ENCODE results near the gene MAGEA2B. TPM values are rescaled to one million over a fixed set of nuclear protein-coding genes. Genes with fewer than 3 reads are reported as not detected.
"Not testable (repeated sequence)": the region's sequence is repeated elsewhere in the genome, so short reads cannot be mapped to it uniquely, and the experiment has no call there.

MAGEA2B gene
- not detected in 2 replicates for total RNA-seq
- 0.86 TPM in 1 of 2 replicates, not detected in the other for polyA plus RNA-seq

DNA sequence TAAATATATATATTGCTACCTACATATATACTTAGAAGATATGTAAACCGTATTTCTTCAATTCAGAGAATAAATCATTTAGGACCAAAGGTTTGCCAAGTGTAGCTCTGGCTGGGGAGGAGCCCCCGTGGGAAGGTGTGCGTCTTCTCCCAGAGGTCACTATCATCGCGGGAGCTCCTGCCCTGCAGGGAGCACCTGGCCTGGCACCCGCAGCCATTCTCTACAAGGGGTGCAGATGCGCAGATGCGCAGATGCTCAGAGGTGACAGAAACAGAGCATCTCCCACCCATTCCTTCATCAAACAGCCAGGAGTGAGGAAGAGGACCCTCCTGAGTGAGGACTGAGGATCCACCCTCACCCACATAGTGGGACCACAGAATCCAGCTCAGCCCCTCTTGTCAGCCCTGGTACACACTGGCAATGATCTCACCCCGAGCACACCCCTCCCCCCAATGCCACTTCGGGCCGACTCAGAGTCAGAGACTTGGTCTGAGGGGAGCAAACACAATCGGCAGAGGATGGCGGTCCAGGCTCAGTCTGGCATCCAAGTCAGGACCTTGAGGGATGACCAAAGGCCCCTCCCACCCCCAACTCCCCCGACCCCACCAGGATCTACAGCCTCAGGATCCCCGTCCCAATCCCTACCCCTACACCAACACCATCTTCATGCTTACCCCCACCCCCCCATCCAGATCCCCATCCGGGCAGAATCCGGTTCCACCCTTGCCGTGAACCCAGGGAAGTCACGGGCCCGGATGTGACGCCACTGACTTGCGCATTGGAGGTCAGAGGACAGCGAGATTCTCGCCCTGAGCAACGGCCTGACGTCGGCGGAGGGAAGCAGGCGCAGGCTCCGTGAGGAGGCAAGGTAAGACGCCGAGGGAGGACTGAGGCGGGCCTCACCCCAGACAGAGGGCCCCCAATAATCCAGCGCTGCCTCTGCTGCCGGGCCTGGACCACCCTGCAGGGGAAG lies at the start of gene MAGEA2B:
Gene MAGEA2B, plus strand, starts transcription at position 814 of the 973 bp plus-strand sequence. CDS start 2,479 bp downstream, outside the sequence.
- H3K9me2 ChIP-seq (replicated peaks; ENCODE audit: insufficient read depth); H3K4me2 ChIP-seq; H3K27ac ChIP-seq; H3K4me1 ChIP-seq (ENCODE audit: insufficient read depth); H3K36me3 ChIP-seq (replicated peaks; ENCODE audit: insufficient read depth, low read depth); H3K27me3 ChIP-seq; H3K9me3 ChIP-seq (ENCODE audit: low read depth); DNase-seq (ENCODE audit: low spot score); H2AFZ ChIP-seq; H3K79me2 ChIP-seq; H3K4me3 ChIP-seq; H4K20me1 ChIP-seq (ENCODE audit: insufficient read depth, poor library complexity, severe bottlenecking): not testable (repeated sequence)
- no CpG with 5 or more reads among the region's 35 CpGs for WGBS (ENCODE audit: low lambda C conversion rate, missing lambda C conversion rate)

DNA sequence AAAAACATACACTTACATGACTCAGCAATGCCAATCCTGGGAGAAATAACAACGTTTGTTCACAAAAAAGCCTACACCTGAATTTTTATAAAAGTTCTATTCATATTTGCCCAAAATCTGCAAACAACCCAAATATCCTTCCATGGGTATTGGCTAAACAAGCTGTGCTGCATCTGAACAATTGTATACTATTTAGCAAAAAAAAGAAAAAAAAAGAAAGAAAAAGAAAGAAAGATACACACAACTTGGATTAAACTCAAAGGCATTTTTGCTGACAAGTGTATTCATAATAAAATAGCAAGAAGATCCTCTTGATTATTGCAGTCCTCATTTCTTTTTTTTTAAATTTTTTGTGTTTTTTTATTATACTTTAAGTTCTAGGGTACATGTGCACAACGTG lies 40.3 kb upstream of the MAGEA2B start:
- Histone ChIP-seq H3K4me2 (no peak overlapping the region), H3K4me1 (ENCODE audit: insufficient read depth) (no peaks in the 10 kb centered on the region), H3K27ac (no peak overlapping the region), H2AFZ (no peak overlapping the region), H3K27me3 (no peaks in the 10 kb centered on the region), H3K36me3 (replicated peaks; ENCODE audit: insufficient read depth, low read depth) (no peaks in the 10 kb centered on the region), H4K20me1 (ENCODE audit: insufficient read depth, poor library complexity, severe bottlenecking) (no peaks in the 10 kb centered on the region), H3K9me3 (ENCODE audit: low read depth) (no peaks in the 10 kb centered on the region), H3K79me2 (no peaks in the 10 kb centered on the region), H3K4me3 (no peak overlapping the region), H3K9me2 (replicated peaks; ENCODE audit: insufficient read depth) (no peaks in the 10 kb centered on the region)
- TF ChIP-seq, protein P1, sequence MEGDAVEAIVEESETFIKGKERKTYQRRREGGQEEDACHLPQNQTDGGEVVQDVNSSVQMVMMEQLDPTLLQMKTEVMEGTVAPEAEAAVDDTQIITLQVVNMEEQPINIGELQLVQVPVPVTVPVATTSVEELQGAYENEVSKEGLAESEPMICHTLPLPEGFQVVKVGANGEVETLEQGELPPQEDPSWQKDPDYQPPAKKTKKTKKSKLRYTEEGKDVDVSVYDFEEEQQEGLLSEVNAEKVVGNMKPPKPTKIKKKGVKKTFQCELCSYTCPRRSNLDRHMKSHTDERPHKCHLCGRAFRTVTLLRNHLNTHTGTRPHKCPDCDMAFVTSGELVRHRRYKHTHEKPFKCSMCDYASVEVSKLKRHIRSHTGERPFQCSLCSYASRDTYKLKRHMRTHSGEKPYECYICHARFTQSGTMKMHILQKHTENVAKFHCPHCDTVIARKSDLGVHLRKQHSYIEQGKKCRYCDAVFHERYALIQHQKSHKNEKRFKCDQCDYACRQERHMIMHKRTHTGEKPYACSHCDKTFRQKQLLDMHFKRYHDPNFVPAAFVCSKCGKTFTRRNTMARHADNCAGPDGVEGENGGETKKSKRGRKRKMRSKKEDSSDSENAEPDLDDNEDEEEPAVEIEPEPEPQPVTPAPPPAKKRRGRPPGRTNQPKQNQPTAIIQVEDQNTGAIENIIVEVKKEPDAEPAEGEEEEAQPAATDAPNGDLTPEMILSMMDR (IDR thresholded peaks at IDR 0.05; ENCODE audit: poor library complexity): no peak
- no peak for TF ChIP-seq EZH2phosphoT487 (IDR thresholded peaks at IDR 0.05; ENCODE audit: low read depth, severe bottlenecking, unreplicated experiment)
- no peak for TF ChIP-seq EZH2 (IDR thresholded peaks at IDR 0.05; ENCODE audit: borderline replicate concordance)
- 84% methylated on average over 2 of the region's 2 CpGs for WGBS (ENCODE audit: low lambda C conversion rate, missing lambda C conversion rate)
- DNase-seq (ENCODE audit: low spot score): no peak

- H4K20me1 ChIP-seq (ENCODE audit: insufficient read depth, poor library complexity, severe bottlenecking); H2AFZ ChIP-seq; H3K27me3 ChIP-seq; H3K4me1 ChIP-seq (ENCODE audit: insufficient read depth); H3K27ac ChIP-seq; DNase-seq (ENCODE audit: low spot score); H3K36me3 ChIP-seq (replicated peaks; ENCODE audit: insufficient read depth, low read depth); H3K9me3 ChIP-seq (ENCODE audit: low read depth); H3K79me2 ChIP-seq; H3K4me3 ChIP-seq; H3K4me2 ChIP-seq; H3K9me2 ChIP-seq (replicated peaks; ENCODE audit: insufficient read depth): not testable (repeated sequence)
- WGBS (ENCODE audit: low lambda C conversion rate, missing lambda C conversion rate): 74% methylated on average over 3 of the region's 3 CpGs
Observed at GRCh38 chrX:152674652-152675051, 39.8 kb upstream of the MAGEA2B start.

DNA sequence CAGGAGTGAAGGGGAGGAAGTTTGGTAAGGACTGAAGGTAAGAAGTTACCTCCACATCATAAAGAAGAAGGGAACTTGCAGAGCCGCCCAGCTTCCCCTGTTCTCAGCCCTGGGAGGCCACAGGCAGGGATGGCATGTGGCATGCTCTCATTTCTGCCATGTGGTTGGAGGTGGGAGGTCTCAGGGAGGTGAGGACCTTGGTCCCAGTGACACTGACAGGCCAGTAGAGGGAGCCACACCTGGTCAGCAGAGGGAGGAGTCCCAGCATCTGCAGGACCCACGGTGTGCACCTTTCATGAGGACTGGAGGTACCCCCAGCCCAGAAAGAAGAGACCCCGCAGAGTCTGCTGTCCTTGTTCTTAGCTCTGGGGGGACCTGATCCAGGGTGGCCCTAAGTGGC lies 33.4 kb upstream of the MAGEA2B start:
- H4K20me1 ChIP-seq (ENCODE audit: insufficient read depth, poor library complexity, severe bottlenecking); H3K36me3 ChIP-seq (replicated peaks; ENCODE audit: insufficient read depth, low read depth); H3K9me3 ChIP-seq (ENCODE audit: low read depth); H3K4me2 ChIP-seq; H3K4me3 ChIP-seq; H3K79me2 ChIP-seq; H3K4me1 ChIP-seq (ENCODE audit: insufficient read depth); H3K27me3 ChIP-seq; DNase-seq (ENCODE audit: low spot score); H3K27ac ChIP-seq; H2AFZ ChIP-seq; H3K9me2 ChIP-seq (replicated peaks; ENCODE audit: insufficient read depth): not testable (repeated sequence)
- no CpG with 5 or more reads among the region's 3 CpGs for WGBS (ENCODE audit: low lambda C conversion rate, missing lambda C conversion rate)

GRCh38 chrX:152697952-152698931 lies 16.2 kb upstream of the MAGEA2B start, which contains the start of gene MAGEA3:
Gene MAGEA3, plus strand, starts transcription at chrX:152698794. Its CDS starts 2,039 bp downstream, at chrX:152700833.
- not testable (repeated sequence) for H3K9me3 ChIP-seq (ENCODE audit: low read depth); H3K79me2 ChIP-seq; H3K4me1 ChIP-seq (ENCODE audit: insufficient read depth); H3K9me2 ChIP-seq (replicated peaks; ENCODE audit: insufficient read depth); H3K4me3 ChIP-seq; DNase-seq (ENCODE audit: low spot score); H4K20me1 ChIP-seq (ENCODE audit: insufficient read depth, poor library complexity, severe bottlenecking); H3K36me3 ChIP-seq (replicated peaks; ENCODE audit: insufficient read depth, low read depth); H2AFZ ChIP-seq; H3K27me3 ChIP-seq; H3K27ac ChIP-seq; H3K4me2 ChIP-seq
- WGBS (ENCODE audit: low lambda C conversion rate, missing lambda C conversion rate): 94% methylated on average over 5 of the region's 34 CpGs

DNA sequence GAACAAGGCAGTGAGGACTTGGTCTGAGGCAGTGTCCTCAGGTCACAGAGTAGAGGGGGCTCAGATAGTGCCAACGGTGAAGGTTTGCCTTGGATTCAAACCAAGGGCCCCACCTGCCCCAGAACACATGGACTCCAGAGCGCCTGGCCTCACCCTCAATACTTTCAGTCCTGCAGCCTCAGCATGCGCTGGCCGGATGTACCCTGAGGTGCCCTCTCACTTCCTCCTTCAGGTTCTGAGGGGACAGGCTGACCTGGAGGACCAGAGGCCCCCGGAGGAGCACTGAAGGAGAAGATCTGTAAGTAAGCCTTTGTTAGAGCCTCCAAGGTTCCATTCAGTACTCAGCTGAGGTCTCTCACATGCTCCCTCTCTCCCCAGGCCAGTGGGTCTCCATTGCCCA lies 14.0 kb upstream of the MAGEA2B start:
- DNase-seq (ENCODE audit: low spot score): peak; percentile 0
- 82% methylated on average over 4 of the region's 5 CpGs for WGBS (ENCODE audit: low lambda C conversion rate, missing lambda C conversion rate)
- not testable (repeated sequence) for H3K79me2 ChIP-seq; H3K36me3 ChIP-seq (replicated peaks; ENCODE audit: insufficient read depth, low read depth); H3K4me1 ChIP-seq (ENCODE audit: insufficient read depth); H3K4me2 ChIP-seq; H3K27ac ChIP-seq; H3K9me3 ChIP-seq (ENCODE audit: low read depth); H3K4me3 ChIP-seq; H3K27me3 ChIP-seq; H2AFZ ChIP-seq; H4K20me1 ChIP-seq (ENCODE audit: insufficient read depth, poor library complexity, severe bottlenecking); H3K9me2 ChIP-seq (replicated peaks; ENCODE audit: insufficient read depth)

GRCh38 chrX:152706500-152706899 lies 7.9 kb upstream of the MAGEA2B start:
- not testable (repeated sequence) for H3K9me2 ChIP-seq (replicated peaks; ENCODE audit: insufficient read depth); H3K27me3 ChIP-seq; H2AFZ ChIP-seq; H4K20me1 ChIP-seq (ENCODE audit: insufficient read depth, poor library complexity, severe bottlenecking); H3K4me2 ChIP-seq; H3K27ac ChIP-seq; H3K4me3 ChIP-seq; H3K36me3 ChIP-seq (replicated peaks; ENCODE audit: insufficient read depth, low read depth); H3K9me3 ChIP-seq (ENCODE audit: low read depth); H3K4me1 ChIP-seq (ENCODE audit: insufficient read depth); DNase-seq (ENCODE audit: low spot score); H3K79me2 ChIP-seq
- 89% methylated on average over 5 of the region's 7 CpGs for WGBS (ENCODE audit: low lambda C conversion rate, missing lambda C conversion rate)

All from hepatocyte (in vitro differentiated cells).